Activated T-cell treated with anti-CD3 and anti-CD28 coated beads, Interleukin-2, amount 50 U/mL, for 1 hour (primary cell): Measurements from ENCODE around the gene SGPP2.

ENCODE experiments used
- DNase-seq: peaks from one replicate; pipeline ENCODE4 v3.0.0-alpha.2; 2020

The SGPP2 gene

GRCh38 chr2:222477962-222478608 lies 53.7 kb downstream of the SGPP2 start:
- no peak for DNase-seq

GRCh38 chr2:222479859-222480258 lies 55.5 kb downstream of the SGPP2 start:
- no peak for DNase-seq

- no peak for DNase-seq
Observed at GRCh38 chr2:222480497-222480896, 56.2 kb downstream of the SGPP2 start.

- DNase-seq = no peak
Observed at GRCh38 chr2:222481941-222482340, 57.6 kb downstream of the SGPP2 start.

- no peak for DNase-seq
Observed at GRCh38 chr2:222483513-222484039, 59.2 kb downstream of the SGPP2 start.

- DNase-seq = no peak
Observed at GRCh38 chr2:222485367-222486211, 61.2 kb downstream of the SGPP2 start.

- no peak for DNase-seq
Observed at GRCh38 chr2:222490131-222490530, 65.8 kb downstream of the SGPP2 start.

- DNase-seq = no peak
Observed at GRCh38 chr2:222492683-222493082, 68.3 kb downstream of the SGPP2 start.

GRCh38 chr2:222494104-222494739 lies 69.9 kb downstream of the SGPP2 start:
- DNase-seq = no peak

GRCh38 chr2:222495388-222495787 lies 71.0 kb downstream of the SGPP2 start:
- no peak for DNase-seq

- DNase-seq = no peak
Observed at GRCh38 chr2:222499226-222499625, 74.9 kb downstream of the SGPP2 start.

- DNase-seq = no peak
Observed at GRCh38 chr2:222504191-222504590, 79.8 kb downstream of the SGPP2 start.

- DNase-seq = no peak
Observed at GRCh38 chr2:222504719-222505118, 80.4 kb downstream of the SGPP2 start.

- DNase-seq = no peak
Observed at GRCh38 chr2:222506230-222506935, 82.0 kb downstream of the SGPP2 start.

GRCh38 chr2:222514901-222515300 lies 90.6 kb downstream of the SGPP2 start:
- DNase-seq = no peak

- DNase-seq = no peak
Observed at GRCh38 chr2:222518570-222519381, 94.4 kb downstream of the SGPP2 start.

- no peak for DNase-seq
Observed at GRCh38 chr2:222521099-222521498, 96.8 kb downstream of the SGPP2 start.

GRCh38 chr2:222522082-222522481 lies 97.7 kb downstream of the SGPP2 start:
- DNase-seq = no peak

- no peak for DNase-seq
Observed at GRCh38 chr2:222523783-222524544, 99.6 kb downstream of the SGPP2 start.

GRCh38 chr2:222525811-222526210 lies 101.5 kb downstream of the SGPP2 start:
- no peak for DNase-seq
